ENCODE data around the gene GULP1.

GRCh38 chr2:188596054-188596453 lies 304.4 kb downstream of the GULP1 start:
- TF ChIP-seq CTCF (IDR thresholded peaks at IDR 0.05; ENCODE audit: borderline replicate concordance, extremely low read depth, low read length, poor library complexity, severe bottlenecking) (no peak), EZH2 (IDR thresholded peaks at IDR 0.05; ENCODE audit: borderline replicate concordance, low read depth, low read length, severe bottlenecking) (no peak)

Data from DND-41 (cell line).